GM03348 (cell line): Measurements from ENCODE around the gene CAPN1.
"Not testable (repeated sequence)": the region's sequence is repeated elsewhere in the genome, so short reads cannot be mapped to it uniquely, and the experiment has no call there.

Experiments used
- DNase-seq: peaks from one replicate; pipeline ENCODE4 v3.0.0; 2012; ENCODE audit warnings: low spot score

Gene CAPN1

GRCh38 chr11:65181569-65182257 lies at the start of gene CAPN1:
TSS of gene CAPN1 (plus strand) at chr11:65181928. CDS start at chr11:65182702, 774 bp downstream.
- peak; percentile 94 for DNase-seq

GRCh38 chr11:65132238-65132987 lies 49.3 kb upstream of the CAPN1 start:
- DNase-seq, result no peak

- peak; percentile 56 for DNase-seq
These were observed 48.6 kb upstream of the CAPN1 start for GRCh38 chr11:65132988-65133700.

GRCh38 chr11:65133724-65134123 lies 48.0 kb upstream of the CAPN1 start:
- DNase-seq, result peak; percentile 31

- peak; percentile 95 for DNase-seq
These were observed 47.3 kb upstream of the CAPN1 start, which contains the start of gene SYVN1 for GRCh38 chr11:65134240-65134951. TSS of gene SYVN1 (minus strand) at chr11:65134519. CDS start at chr11:65133601, 918 bp downstream.

GRCh38 chr11:65134952-65135632 lies 46.6 kb upstream of the CAPN1 start:
- DNase-seq, result peak; percentile 96

GRCh38 chr11:65135633-65136145 lies 46.0 kb upstream of the CAPN1 start:
- no peak for DNase-seq

GRCh38 chr11:65136515-65137096 lies 45.1 kb upstream of the CAPN1 start:
- DNase-seq, result no peak

GRCh38 chr11:65141896-65142494 lies 39.7 kb upstream of the CAPN1 start:
- DNase-seq, result no peak

- DNase-seq, result no peak
These were observed 34.2 kb upstream of the CAPN1 start for GRCh38 chr11:65147352-65148075.

- no peak for DNase-seq
These were observed 33.1 kb upstream of the CAPN1 start for GRCh38 chr11:65148657-65149056.

- not testable (repeated sequence) for DNase-seq
These were observed 31.6 kb upstream of the CAPN1 start for GRCh38 chr11:65150131-65150508.

- peak; percentile 81 for DNase-seq
These were observed 31.0 kb upstream of the CAPN1 start for GRCh38 chr11:65150509-65151299.

- DNase-seq, result no peak
These were observed 30.3 kb upstream of the CAPN1 start for GRCh38 chr11:65151331-65151899.

- DNase-seq, result no peak
These were observed 29.6 kb upstream of the CAPN1 start for GRCh38 chr11:65152122-65152521.

GRCh38 chr11:65156256-65156655 lies 25.5 kb upstream of the CAPN1 start:
- DNase-seq, result no peak

- no peak for DNase-seq
These were observed 24.8 kb upstream of the CAPN1 start for GRCh38 chr11:65156926-65157325.

GRCh38 chr11:65157336-65157735 lies 24.4 kb upstream of the CAPN1 start:
- DNase-seq, result no peak

- no peak for DNase-seq
These were observed 22.7 kb upstream of the CAPN1 start for GRCh38 chr11:65159012-65159411.
